Urothelium cell line (cell line): ENCODE results near the gene RHOB.
"Not testable (repeated sequence)": the region's sequence is repeated elsewhere in the genome, so short reads cannot be mapped to it uniquely, and the experiment has no call there.

Experiments
- DNase-seq: peaks from one replicate; pipeline ENCODE4 v3.0.0; 2011; ENCODE audit warnings: low spot score, mixed read lengths
- FAIRE-seq: peaks from 2 replicates; lab custom pipeline; 2011; peaks lifted over from hg19 to GRCh38; lab: Jason Lieb, UNC

The RHOB gene

GRCh38 chr2:20488201-20488641 is 41.3 kb downstream of the RHOB start:
- FAIRE-seq (no peak), DNase-seq (no peak)

DNA sequence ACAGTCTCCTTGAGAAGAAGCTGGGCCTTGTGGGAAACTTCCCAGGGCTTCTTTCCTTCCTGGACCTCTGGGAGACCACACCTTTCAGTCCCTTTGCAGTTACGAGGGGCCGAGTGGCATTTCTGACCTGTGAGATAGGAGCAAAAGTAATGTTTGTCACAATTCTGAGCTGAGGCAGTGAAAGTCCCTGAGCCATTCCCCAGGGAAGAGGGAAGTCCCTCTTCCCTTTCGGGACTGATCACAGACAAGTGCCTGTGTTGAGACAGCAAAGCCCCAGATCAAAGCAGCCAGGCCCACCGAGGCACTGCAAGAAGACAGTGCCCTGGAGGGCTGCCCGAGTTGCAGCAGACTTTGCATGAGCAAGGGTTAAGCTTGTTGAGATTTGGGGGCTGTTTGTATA is 41.9 kb downstream of the RHOB start:
- FAIRE-seq = no peak
- no peak for DNase-seq

GRCh38 chr2:20490300-20491181 is 43.7 kb downstream of the RHOB start:
- no peak for FAIRE-seq
- DNase-seq = no peak

DNA sequence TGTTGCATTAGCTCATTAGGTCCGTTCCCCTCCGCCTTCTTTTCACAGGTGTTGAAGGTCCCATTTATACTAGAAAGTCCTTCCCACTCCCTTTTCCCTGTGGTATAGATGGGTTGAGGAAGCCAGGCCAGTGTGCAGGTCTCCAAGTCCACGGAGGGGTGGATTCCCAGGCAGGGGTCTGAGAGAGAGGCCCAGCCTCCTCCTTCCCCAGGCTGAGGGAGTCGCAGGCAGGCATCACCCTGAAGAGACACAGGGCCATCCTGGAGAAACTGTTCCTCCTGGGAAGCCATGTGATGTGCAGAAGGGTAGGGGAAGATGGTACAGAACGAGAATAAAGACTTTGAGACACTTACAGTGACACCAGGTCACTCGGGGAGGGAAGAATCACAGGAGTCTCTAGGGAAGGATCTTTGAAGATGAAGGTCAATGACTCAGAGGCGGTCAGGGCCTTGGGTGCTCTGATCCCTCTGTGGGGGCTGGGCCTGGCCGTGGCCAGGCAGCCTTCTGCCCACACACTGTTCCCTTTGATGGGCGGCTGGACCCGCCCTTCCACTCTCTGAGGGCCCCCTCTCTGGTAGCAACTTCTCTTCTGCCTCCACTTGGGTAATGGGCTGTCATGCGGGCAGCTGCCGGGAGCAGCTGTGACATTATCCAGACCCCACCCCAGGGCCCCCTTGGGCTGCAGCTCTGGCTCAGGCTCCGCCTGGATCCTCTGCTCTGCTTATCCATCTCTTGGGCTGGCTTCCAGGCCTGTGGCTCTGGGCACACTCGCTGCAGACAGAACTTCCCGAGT is 45.1 kb downstream of the RHOB start:
- DNase-seq = peak; percentile 78
- FAIRE-seq = no peak

DNA sequence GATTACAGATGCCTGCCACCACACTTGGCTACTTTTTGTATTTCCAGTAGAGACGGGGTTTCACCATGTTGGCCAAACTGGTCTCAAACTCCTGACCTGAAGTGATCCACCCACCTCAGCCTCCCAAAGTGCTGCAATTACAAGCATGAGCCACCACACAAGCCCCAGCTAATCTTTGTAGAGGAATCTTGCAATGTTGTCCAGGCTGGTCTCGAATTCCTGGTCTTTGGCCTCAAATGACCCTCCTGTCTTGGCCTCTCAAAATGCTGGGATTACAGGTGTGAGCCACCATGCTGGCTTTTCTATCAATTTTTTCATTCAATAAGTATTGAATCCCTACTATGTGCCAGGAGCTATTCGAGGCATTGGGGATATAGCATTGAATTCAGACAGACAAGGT is 46.2 kb downstream of the RHOB start:
- FAIRE-seq, DNase-seq: not testable (repeated sequence)

DNA sequence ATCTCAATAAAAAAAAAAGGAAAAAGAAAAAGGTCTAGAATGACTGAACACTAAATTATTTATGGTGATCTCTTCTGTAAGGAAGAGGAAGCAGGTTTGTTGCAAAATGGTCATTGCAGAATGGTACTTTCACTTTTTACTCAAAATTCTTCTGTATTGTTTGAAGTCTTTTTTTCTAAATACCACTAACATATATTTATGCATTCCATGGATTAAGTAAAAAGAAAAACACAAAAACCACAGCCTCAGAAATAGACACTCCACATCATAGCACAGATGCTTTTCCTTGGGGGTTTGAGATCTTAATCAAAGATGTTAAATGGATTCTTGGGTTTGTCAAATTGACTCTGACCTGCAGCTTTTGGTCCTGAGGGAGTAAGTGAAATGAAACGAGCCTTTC is 47.4 kb downstream of the RHOB start:
- FAIRE-seq (no peak), DNase-seq (no peak)

- FAIRE-seq (peak; percentile 23), DNase-seq (no peak)
Observed at GRCh38 chr2:20496076-20496872, 49.4 kb downstream of the RHOB start.

DNA sequence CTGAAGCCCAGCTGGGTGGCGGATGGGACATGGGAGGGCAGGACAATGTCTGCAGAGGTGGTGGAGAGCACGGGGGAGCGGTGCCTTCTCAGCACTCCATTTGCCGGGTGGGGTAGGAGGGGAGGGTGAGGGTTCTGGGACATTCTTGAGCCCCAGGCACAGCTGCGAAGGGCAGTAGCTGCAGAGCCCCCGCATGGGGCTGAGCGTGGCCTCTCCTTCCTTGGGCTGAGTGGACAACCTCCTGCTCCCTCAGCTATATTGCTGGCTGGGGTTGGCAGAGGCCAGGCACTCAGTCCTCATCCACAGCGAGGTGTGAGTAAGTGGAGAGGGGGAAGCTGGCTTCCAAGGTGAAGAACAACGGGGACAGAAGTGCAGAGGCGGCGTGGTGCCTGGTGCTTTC is 50.1 kb downstream of the RHOB start:
- FAIRE-seq = no peak

More for the DNA sequence above, 50.1 kb downstream of the RHOB start:
- DNase-seq = no peak
